ENCODE measurements around the gene PSMB10. TPM values are rescaled to one million over a fixed set of nuclear protein-coding genes. Genes with fewer than 3 reads are reported as not detected.

PSMB10 gene
- total RNA-seq, 1 donor from 2014 or later: 89.4 TPM

DNA sequence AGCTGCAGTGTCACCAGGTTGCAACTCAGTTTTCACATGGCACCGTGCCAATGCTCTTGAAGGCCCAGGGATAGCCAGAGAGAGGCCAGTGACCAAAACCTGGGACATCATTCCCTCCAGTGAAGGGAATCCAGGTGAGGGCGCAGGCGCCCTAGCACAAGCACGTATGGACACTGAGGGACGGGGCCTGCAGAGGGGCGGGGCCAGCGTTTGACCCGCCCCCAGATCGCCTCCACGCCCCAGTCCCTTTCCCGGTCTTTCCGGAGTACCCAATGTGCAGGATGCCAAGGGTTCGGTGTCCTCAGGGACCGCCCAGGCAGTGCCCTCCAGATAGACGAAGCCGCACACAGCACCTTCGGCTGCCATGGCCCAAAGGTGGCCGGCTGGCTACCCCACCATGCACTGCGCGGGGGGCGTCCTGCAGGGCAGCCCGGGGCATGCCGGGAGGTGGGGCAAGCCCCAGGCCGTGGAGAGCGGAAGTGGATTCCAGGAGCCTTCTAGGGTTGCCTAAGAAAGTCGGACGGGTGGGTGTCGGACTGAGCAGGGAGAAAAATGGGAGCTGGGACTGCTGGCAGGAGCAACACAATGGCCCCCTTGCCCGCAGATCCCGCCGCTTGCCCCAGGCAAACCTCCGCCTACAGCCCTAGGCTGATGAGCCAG lies 27.1 kb upstream of the PSMB10 start:
- DNase-seq (ENCODE audit: low spot score): no peak

DNA sequence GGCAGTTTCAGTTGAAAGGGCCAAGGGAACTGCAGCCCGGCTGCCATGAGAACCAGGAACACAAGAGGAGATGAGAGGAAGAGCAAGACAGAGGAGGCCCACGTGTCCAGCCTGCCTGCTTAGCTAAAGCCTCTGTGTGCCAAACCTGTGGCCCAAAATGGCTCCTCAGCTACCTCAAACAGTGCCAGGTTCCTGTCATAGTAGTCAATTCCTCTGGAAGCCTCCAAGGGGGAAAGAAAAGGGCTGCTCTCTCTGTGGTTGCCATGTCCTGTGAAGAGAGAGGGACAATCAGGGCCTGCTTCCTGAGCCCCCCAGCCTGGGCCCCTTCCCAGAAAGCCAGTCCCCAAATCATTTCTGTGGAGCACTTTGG lies 26.6 kb upstream of the PSMB10 start:
- DNase-seq (ENCODE audit: low spot score): no peak

DNA sequence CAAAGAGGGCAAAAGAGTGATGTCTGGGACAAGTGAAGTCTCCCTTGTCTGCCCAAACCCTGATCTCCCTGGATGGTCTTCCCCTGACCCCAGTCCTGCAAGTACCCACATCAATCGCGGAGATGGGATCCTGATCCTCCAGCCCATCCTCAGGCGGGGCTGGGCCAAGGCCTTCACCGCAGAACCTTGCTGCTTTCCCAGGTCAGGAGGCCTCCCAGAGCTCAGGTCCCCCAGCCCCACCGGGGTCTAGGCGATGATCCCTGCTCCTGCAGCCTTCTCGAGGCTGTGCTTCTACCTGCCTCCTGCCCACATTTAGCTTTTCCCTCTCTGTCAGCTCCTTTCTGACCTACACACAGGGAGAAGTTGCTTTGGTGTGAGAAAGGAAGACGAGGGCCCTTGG lies 25.5 kb upstream of the PSMB10 start:
- no peak for DNase-seq (ENCODE audit: low spot score)

DNA sequence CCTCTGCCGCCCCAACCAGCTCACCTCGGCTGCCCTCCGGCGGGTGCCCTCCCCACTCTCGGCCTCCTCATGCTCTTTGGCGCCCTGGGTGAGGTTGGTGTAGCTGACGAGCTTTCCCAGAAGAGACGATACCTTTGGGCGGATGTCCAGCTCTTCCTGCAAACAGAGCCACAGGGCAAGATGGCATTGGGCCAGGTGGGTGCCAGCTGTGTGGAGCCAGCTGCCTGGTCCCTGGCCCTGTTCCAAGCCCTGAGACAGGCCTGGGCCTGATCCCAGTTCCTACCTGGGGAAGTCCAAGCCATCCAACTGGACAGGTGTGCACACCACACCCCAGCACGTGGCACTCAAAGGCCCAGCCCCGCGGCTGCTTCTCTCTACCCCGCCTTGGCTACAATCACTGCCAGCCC lies 24.9 kb upstream of the PSMB10 start:
- DNase-seq (ENCODE audit: low spot score): peak; percentile 94

DNA sequence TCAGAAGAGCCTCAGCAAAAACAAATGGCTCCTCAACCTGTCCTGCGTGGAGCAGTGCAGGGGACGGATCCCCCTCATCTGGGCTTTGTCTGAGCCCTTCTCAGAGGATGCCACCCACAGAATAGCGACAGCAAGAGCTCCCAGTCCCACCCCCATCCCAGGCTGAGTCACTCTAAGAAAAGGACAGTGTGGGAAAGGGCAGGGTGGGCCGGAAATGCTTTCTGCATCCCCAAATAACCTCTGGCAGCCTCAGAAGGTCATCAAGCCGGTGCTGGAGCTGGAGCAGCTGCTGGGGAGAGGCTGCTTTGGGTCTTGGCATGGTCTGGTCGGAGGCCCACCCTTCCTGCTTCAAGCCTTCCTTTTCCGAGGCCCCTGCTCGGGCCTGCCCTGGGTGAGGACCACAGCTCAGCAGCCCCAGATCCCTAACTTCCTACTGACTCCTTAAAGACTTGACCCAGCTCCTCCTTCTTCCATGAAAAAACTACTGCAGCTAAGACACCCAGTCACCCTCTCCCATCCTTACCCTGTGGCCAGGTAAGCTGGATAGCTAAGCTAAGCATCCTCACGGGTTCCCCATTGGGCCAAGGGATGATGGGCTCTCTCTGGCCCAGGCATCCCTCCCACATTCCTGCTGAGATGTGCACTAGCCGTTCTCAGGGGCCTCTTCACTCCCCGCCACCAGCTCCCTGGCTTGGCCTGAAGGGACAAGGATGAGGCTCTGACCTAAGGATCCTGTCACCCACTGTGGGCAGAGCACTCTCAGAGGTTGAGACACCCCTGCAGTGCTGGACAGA lies 23.1 kb upstream of the PSMB10 start:
- DNase-seq (ENCODE audit: low spot score): peak; percentile 78

DNA sequence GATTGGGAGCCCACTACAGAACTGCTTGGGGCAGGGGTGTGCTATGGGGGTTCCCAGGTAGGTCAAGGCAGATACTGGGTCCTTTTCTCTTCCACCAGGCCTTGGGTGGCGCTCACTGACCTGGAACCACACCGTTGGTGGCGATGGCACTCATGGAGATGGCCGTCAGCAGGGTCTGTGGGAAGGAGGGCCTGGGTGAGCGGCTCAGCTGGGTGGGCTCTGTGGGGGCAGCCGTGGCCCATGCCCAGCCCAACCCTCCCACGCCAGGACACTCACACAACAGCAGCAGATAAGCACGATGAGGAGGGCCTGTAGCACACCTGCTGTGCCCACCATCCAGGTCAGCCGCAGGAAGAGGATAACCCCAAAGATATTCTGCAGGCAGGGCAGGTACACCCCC lies 21.0 kb upstream of the PSMB10 start:
- no peak for DNase-seq (ENCODE audit: low spot score)

DNA sequence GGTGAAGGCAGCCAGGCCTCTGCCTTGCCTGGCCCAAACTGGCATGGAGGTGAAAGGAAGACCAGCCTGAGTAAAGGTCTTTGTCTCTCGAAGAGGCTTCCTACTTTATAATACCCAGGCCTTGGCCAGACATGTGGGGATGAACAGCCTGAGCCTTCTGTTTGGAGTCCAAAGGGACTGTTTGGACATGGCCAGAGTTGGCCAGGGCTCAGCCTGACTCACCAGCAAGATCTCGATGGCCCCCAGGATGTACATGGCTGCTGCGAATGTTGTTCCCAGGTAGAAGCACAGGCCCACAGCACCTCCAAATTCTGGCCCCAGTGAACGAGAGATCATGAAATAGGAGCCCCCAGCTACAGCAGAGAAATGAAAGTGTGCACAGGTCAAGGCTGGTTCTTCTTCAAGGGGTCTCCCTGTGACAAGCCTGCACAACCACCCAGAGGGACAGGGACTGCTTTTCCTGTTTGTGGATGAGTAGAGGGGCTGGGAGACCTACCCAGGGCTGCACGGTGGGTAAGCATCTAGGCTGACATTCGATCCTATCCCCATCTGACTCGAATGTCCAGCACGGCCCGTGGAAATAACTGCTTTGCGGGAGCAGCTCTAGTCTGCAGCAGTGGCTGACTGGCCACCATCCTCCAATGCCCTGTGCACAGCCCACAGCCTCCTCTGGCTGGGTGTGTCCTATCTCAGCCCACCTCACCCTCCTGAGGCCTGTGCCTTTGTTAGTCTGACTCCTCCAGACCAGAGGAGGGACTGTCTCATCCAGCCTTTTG lies 18.0 kb upstream of the PSMB10 start:
- DNase-seq (ENCODE audit: low spot score): no peak

DNA sequence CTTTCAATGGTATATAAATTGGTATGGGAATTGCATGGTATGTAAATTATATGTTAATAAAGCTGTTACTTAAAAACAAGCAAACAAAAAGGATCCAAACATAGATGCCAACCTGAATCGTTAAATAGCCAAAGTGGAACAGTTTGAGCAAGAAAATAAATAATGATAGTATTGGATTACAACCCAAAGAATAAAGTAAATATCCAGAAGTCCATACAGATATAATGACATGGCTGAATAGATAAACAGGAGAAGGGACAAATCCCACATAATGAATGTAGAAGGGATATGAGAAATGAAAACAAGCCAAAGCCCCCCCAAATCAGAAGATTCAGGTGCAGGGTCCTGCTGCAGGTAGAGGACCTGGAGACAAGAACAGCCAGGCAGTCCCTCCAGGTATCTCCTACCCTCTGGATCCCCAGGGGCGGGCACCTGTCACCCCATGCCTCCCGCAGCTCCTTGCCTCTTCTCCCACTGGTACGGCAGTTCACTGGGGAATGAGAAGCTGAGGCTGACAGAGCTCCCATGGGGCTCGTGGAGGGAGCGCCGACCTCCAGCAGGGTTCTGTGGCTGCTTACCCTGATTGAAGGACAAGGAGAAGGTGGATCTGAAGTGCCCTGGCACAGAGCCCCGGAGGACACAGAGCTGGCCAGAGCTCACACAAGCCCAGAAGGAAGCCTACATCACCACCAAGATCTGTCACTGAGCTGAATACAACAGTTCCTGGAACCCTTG lies 17.2 kb upstream of the PSMB10 start:
- no peak for DNase-seq (ENCODE audit: low spot score)

DNA sequence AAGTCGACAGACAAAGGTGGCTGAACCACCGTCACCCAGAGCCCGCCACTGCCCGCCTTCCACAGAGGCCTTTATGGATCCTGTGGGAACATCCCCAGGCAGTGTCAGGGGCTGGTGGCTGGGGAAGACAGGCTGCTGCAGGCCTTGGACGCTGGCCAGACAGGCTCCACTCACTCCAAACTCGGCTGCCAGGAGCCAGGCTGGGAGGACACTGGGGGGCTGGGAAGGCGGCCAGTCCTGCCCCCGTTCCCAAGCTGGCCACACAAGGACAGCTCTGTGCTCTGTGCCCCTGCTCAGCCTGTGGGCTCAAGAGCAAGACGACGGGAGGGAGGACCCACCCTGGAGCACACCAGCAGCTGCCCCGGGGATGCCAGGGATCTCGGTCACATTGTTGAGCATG lies 14.8 kb upstream of the PSMB10 start:
- no peak for DNase-seq (ENCODE audit: low spot score)

DNA sequence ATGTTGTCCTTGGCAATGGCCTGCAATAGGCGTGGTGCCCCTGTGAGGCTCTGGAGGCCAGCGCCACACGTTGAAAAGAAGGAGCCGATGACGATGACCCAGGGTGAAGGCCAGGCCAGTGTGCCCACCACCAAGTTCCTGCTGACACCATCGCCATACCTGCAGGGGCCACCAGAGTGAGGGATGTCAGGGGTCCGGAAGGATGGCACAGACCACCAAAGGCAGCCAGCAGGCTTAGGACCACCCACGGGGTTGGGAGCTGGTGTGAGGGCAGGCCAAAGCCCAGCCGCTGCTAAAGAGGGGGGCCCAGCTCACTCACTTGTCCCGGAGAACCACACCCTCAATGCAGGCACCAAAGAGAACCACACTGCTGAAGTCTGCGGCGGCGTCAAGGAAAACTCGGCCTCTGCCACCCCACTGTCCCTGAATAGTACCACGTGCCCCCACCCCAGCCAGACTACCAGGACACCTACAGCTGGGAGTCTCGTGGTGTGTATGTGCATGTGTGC lies 13.7 kb upstream of the PSMB10 start:
- no peak for DNase-seq (ENCODE audit: low spot score)

DNA sequence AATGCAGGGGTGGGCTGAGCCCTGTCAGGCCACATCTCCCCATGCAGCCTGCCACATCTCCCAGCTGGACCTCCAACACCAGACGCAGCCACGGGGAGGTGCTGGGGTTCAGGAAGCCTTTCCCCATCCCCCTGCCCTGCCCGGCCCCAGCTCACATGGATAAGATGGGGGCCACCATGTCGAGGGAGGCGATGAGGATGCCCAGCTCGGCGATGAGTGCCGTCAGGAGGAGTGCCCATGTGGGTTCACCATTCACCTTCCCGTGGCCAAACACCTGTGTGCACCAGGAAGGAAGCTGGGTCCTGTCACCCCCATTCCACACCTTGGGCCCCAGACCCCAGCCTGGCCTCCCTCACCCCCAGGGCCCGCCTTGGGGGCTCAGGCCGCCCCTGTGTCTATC lies 13.0 kb upstream of the PSMB10 start:
- DNase-seq (ENCODE audit: low spot score): no peak

DNA sequence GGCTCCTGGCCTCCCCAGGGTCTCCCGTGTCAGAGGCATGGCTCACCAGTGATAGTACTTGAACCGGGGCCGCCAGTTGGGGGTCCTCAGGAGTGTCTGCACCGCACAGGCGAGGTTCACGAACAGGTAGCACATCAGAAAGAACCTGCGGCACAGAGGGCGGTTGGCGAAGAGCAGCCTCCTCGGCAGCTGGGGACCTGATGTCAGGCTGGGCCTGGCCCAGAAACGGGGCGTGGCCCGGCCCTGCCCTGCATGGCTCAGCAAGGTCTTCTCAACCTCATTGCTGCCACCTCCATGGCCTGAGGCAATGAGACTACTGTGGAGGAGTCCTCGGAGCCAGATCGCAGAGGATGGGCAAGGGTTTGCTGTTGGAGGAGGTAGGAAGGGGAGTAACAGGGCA lies 11.4 kb upstream of the PSMB10 start:
- DNase-seq (ENCODE audit: low spot score): no peak

DNA sequence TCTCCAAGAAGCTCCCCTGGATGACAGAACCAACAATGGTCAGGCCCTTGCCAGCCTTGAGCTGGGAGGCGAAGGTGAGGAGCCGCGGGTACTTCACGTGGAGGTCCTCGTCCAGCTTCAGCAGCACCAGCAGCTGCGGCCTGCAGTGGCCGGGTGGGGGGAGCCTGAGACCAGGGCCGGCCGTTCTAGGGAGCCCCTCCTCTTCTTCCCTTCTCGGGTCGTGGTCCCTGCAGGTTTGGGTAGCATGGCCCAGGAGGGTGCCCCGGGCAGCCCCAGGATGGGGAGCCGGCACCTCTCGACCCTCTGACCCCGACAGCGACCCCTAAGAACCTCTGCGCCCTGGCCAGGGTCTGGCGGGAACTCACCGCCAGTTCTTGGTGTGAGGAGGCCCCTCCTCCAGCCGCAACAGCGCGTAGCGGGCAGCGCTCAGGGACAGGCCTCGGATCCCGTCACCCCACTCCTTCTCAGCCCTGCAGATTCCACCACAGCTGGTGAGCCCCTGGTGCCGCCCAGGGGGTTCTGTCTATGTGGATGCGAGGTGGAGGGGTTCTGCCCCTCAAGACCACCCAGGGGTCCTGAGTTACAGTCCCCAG lies 10.4 kb upstream of the PSMB10 start:
- DNase-seq (ENCODE audit: low spot score): no peak

DNA sequence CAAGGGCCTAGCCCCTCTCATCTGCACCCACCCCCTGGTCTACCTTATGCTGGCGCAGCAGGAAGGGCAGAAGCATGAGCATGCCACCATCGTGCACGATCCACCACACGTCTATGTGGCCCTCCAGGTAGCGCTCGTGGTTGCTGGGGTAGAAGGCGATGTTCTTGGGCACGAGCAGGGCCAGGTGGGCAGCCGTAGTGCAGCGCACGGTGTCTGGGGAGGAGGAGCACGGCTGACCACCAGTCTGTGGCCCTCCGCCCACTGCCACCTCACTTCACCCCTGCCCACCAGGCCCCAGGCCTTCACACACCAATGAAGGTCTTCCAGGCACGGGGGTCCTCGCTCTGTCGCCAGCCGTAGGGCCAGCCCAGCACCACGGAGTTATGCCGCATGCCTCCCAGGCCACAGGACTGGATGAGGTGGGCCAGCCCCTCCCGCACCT lies 9.5 kb upstream of the PSMB10 start:
- no peak for DNase-seq (ENCODE audit: low spot score)

DNA sequence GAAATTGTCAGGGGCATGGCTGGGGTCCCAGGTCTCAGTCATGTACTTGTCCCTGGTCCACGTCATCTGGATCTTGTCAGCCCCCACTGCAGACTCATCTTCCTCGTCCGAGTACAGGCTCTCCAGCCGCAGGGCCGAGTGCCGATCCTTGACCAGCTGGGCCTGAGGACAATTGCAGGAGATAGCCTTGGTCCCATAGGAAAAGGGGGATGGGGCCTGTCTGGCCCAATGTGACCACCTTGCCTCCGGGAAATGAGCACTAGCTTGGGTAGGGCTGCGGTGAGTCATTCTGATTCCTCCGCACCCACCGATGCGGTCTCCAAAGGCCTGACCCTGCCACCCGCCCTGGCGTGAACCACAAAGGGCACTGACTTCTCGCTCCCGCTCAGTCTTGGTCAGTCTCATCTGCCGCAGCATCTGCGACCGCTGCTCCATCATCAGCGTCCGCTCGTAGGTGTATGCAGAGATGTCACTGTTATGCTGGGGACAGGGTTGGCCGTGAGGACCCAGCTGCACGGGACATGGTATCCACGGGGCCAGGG lies 8.8 kb upstream of the PSMB10 start:
- no peak for DNase-seq (ENCODE audit: low spot score)

DNA sequence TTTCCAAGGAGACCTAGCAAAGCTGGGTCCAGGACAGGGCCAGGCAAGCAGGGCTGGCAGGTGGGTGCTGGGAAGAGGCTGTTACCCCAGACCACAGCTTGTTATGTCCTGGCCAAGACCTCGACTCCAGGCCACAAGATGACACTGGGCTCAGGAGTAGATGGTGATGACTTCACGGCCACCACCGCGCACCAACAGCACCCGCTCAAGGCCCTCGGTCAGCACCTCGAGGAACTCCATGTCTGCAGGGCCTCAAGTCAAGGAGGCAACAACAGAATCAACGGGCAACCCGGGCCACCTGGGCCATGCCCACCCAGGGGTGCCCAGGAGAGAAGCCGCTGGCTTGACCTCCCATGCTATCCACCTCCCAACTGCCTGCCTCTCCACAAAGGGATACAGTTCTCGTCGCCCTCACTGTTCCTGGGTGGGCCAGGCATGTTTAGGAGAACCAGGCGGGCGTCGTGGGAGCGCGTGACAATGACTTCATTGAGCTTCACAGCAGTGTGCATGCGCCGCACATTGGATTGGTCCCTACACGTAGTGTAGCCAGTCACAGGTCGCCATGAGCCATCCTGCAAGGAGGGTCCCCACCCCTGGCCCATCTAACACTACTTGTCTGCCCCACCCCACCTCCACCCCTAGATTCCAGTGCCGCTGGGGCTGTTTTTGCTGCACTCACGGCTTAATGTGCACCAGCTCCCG lies 8.2 kb upstream of the PSMB10 start:
- no peak for DNase-seq (ENCODE audit: low spot score)

DNA sequence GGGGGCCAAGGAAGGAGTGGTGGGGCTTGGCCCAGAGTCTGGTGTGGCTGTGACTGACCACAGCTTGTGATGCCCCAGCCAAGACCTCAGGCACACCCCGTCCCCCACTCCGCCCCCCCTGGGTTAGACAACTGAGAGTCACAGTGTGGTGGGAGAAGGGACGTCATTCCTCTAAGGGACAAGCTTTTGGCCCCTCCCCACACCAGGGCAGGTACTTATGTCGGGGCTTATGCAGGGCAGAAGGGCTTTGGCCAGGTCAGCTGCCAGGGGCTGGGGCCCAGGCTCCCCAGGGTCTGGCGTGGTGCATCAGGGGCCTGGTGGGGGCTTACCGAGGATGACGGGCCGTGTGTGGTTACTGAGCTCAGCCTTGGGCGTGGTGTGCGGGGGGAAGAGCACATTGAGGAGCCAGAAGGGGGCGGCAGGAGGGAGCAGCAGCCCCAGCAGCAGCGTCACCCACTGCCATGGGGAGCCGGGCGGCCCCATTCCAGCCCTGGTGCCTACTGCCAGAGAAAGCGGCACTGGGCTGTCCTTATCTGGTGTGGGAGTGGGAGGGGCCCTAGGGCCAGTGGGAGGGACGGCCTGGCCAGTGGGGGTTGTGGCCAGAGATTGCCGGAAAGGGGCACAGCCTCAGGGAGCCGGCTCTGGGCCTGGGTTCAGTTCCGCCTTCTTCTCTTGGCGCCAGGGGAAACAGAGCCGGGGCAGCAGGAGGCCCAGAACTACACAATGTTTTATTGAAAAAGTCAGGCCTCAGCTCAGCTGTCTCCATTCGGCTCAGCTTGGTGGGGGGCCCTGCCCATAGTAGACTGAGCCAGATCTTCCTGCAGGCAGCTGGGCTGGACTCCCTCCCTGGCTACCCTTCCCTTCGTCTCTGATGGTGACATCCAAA lies 7.2 kb upstream of the PSMB10 start, which contains the start of gene LCAT:
LCAT (minus strand) TSS at position 502 of the 886 bp plus-strand sequence; CDS start at position 483, 19 bp downstream.
- no peak for DNase-seq (ENCODE audit: low spot score)

DNA sequence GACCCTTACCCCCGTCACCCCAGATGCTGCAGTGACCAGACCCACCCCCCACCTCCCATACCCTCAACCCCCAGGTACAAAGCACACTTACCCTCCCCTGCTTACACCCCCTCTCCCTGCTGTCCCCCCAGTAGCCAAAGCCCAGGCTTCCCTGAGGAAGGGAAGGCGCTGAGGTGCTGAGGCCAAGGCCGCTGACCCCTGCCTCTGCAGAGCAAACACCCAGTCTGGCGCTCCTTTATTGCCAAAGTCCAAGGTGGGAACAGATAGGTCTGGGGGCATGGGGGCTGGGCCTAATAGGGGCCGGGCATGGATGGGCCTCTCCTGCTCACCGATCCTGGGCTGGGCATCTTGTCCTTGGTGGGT lies 6.6 kb upstream of the PSMB10 start:
- DNase-seq (ENCODE audit: low spot score): no peak

DNA sequence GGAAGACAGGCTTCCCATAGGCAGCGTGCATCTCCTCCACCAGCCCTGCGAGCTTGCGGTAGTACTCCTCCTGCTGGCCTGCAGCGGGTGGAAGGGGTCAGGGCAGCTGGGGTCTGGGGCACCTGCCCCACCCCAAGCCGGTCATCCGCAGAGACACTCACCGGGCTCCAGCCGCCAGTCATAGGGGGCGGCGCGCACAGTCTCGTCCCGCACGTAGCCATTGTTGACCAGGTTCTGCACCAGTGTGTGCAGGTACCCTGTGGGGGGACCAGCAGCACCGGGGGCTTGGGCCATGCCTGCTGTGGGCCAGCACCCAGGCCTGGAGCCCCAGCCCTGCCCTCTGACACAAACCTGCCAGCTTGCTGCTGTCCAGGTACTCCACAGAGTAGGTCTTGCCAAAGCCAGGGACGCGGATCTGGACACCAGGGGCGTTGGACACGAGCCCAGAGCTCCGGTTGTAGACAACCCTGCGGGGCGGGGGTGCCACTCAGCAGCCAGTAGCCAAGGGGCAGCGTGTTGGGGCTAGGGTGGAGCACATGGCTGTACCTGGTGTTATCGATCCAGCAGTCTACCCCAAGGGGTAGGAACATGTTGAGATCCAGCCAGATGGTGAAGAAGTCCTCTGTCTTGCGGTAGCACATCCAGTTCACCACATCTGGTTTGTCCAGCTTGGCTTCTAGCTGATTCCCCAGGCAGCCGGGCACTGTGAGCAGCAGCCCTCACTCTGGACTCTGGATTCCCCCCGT lies 6.0 kb upstream of the PSMB10 start:
- no peak for DNase-seq (ENCODE audit: low spot score)

Data from ureter (tissue), 1 donor.